ENCODE data around the gene SLC24A5.

DNA sequence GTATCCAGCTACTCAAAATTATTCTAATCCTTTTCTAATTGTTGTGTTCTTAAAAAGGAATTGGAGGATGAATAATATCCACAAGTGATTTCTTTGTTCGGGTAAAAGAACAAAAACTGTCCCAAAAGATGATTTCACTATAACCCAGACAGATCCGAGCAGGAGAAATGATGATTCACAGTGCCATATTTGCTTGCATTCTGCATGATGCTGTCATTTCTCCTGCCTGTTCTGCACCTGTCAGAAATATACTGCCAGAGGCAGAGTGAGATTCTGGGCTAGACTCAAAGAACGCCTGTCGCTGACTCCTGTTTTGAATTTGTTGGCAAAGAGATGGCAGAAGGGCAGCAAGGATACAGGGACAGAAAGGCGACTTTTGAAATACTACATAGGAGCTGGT, 34.7 kb upstream of the SLC24A5 start:
- TF ChIP-seq CTCF (conservative IDR thresholded peaks at IDR 0.05; ENCODE audit: low read length), result no peak
- no peak for TF ChIP-seq EZH2phosphoT487 (IDR thresholded peaks at IDR 0.05; ENCODE audit: borderline replicate concordance)

Data from Loucy (cell line).